GM08714 (cell line): Measurements from ENCODE around the gene CDC42BPB.
"Not testable (repeated sequence)": the region's sequence is repeated elsewhere in the genome, so short reads cannot be mapped to it uniquely, and the experiment has no call there.

Experiments used
- H3K4me3 ChIP-seq: fragments of 200-500 bp; sonication (Bioruptor generic); 2 replicates; pipeline ENCODE4 v1.5.1; 2014; ENCODE audit warnings: mild to moderate bottlenecking, low read length, inconsistent platforms
- ZNF274 ChIP-seq: IDR thresholded peaks from 2 replicates; pipeline ENCODE4 v1.6.1; 2012; ENCODE audit warnings: mild to moderate bottlenecking, low read depth, low read length

CDC42BPB gene

GRCh38 chr14:102897299-102898027, 159.9 kb downstream of the CDC42BPB start:
- no peak overlapping the region for H3K4me3 ChIP-seq
- no peak for TF ChIP-seq ZNF274

GRCh38 chr14:102896735-102897134, 160.6 kb downstream of the CDC42BPB start:
- H3K4me3 ChIP-seq, result not testable (repeated sequence)

GRCh38 chr14:102893452-102893851, 163.9 kb downstream of the CDC42BPB start:
- TF ChIP-seq ZNF274, result no peak

GRCh38 chr14:102892651-102893050, 164.7 kb downstream of the CDC42BPB start:
- no peak overlapping the region for H3K4me3 ChIP-seq
- TF ChIP-seq ZNF274, result no peak

More at GRCh38 chr14:102893452-102893851, 163.9 kb downstream of the CDC42BPB start:
- no peak overlapping the region for H3K4me3 ChIP-seq

- no peak overlapping the region for H3K4me3 ChIP-seq
- no peak for TF ChIP-seq ZNF274
Observed at GRCh38 chr14:102891556-102891955, 165.8 kb downstream of the CDC42BPB start.

GRCh38 chr14:102891111-102891510, 166.2 kb downstream of the CDC42BPB start:
- TF ChIP-seq ZNF274, result no peak

GRCh38 chr14:102889615-102890014, 167.7 kb downstream of the CDC42BPB start:
- H3K4me3 ChIP-seq, result no peak overlapping the region
- TF ChIP-seq ZNF274, result no peak

More at GRCh38 chr14:102891111-102891510, 166.2 kb downstream of the CDC42BPB start:
- no peak overlapping the region for H3K4me3 ChIP-seq

GRCh38 chr14:102888748-102889147, 168.6 kb downstream of the CDC42BPB start:
- no peak overlapping the region for H3K4me3 ChIP-seq
- TF ChIP-seq ZNF274, result no peak

- H3K4me3 ChIP-seq, result no peak overlapping the region
- TF ChIP-seq ZNF274, result no peak
Observed at GRCh38 chr14:102885737-102886447, 171.5 kb downstream of the CDC42BPB start.

GRCh38 chr14:102883554-102883953, 173.8 kb downstream of the CDC42BPB start:
- no peak for TF ChIP-seq ZNF274
- H3K4me3 ChIP-seq, result no peak overlapping the region

- H3K4me3 ChIP-seq, result no peak overlapping the region
Observed at GRCh38 chr14:102883089-102883541, 174.2 kb downstream of the CDC42BPB start.

More at GRCh38 chr14:102883089-102883541, 174.2 kb downstream of the CDC42BPB start:
- no peak for TF ChIP-seq ZNF274
